ENCODE measurements around the gene FCHSD2.

DNA sequence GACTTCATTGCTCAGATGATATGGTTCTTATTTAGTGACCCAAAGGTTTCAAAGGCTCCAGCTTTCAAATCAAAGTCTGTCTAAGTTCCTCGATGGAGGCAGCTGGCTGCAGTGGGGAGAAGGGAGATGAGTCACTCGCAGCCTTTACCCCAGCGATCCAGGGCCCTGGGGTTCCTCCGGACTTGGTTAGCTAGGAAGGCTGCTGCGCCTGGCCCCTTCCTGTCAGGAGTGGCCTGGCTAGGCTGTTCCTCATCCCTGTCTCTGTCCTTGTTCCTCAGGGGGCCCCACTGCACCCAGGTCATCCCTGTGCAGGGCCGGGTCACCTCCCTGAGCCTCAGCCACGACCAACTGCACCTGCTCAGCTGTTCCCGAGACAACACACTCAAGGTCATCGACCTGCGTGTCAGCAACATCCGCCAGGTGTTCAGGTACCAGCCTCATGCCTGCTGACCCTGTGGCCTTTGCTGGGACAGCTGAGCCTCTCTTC, 314.0 kb downstream of the FCHSD2 start:
- TF ChIP-seq SIX5 (IDR thresholded peaks at IDR 0.05; ENCODE audit: low read depth, low read length) (no peak), SIN3A (conservative IDR thresholded peaks at IDR 0.05 in 1 of 2, IDR thresholded peaks at IDR 0.05 in 1 of 2; ENCODE audit: low read depth in 1 of 2, low read length in 2 of 2) (no peak), POLR2A (IDR thresholded peaks at IDR 0.05; ENCODE audit: control extremely low read depth in 1 of 2, low read depth in 2 of 2, low read length in 2 of 2) (no peak), BACH1 (IDR thresholded peaks at IDR 0.05; ENCODE audit: low read length) (no peak), HDAC6 (IDR thresholded peaks at IDR 0.05; ENCODE audit: low read depth, low read length) (no peak), CEBPB (IDR thresholded peaks at IDR 0.05; ENCODE audit: low read depth, low read length) (no peak), RAD21 (IDR thresholded peaks at IDR 0.05 in 1 of 2, conservative IDR thresholded peaks at IDR 0.05 in 1 of 2; ENCODE audit: low read depth in 2 of 2, low read length in 2 of 2) (no peak), SP1 (IDR thresholded peaks at IDR 0.05; ENCODE audit: low read depth, low read length) (no peak), TAF1 (IDR thresholded peaks at IDR 0.05; ENCODE audit: low read depth, low read length) (no peak)
- TF ChIP-seq, protein P1, sequence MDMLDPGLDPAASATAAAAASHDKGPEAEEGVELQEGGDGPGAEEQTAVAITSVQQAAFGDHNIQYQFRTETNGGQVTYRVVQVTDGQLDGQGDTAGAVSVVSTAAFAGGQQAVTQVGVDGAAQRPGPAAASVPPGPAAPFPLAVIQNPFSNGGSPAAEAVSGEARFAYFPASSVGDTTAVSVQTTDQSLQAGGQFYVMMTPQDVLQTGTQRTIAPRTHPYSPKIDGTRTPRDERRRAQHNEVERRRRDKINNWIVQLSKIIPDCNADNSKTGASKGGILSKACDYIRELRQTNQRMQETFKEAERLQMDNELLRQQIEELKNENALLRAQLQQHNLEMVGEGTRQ (IDR thresholded peaks at IDR 0.05; ENCODE audit: low read length): no peak
- TF ChIP-seq, protein P2, sequence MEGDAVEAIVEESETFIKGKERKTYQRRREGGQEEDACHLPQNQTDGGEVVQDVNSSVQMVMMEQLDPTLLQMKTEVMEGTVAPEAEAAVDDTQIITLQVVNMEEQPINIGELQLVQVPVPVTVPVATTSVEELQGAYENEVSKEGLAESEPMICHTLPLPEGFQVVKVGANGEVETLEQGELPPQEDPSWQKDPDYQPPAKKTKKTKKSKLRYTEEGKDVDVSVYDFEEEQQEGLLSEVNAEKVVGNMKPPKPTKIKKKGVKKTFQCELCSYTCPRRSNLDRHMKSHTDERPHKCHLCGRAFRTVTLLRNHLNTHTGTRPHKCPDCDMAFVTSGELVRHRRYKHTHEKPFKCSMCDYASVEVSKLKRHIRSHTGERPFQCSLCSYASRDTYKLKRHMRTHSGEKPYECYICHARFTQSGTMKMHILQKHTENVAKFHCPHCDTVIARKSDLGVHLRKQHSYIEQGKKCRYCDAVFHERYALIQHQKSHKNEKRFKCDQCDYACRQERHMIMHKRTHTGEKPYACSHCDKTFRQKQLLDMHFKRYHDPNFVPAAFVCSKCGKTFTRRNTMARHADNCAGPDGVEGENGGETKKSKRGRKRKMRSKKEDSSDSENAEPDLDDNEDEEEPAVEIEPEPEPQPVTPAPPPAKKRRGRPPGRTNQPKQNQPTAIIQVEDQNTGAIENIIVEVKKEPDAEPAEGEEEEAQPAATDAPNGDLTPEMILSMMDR (IDR thresholded peaks at IDR 0.05; ENCODE audit: control extremely low read depth in 1 of 3, insufficient read depth in 1 of 3, low read depth in 1 of 3, low read length in 3 of 3): no peak
- TF ChIP-seq, protein P3, sequence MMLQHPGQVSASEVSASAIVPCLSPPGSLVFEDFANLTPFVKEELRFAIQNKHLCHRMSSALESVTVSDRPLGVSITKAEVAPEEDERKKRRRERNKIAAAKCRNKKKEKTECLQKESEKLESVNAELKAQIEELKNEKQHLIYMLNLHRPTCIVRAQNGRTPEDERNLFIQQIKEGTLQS (IDR thresholded peaks at IDR 0.05; ENCODE audit: insufficient read depth, low read depth, low read length): no peak
- TF ChIP-seq, protein P4, sequence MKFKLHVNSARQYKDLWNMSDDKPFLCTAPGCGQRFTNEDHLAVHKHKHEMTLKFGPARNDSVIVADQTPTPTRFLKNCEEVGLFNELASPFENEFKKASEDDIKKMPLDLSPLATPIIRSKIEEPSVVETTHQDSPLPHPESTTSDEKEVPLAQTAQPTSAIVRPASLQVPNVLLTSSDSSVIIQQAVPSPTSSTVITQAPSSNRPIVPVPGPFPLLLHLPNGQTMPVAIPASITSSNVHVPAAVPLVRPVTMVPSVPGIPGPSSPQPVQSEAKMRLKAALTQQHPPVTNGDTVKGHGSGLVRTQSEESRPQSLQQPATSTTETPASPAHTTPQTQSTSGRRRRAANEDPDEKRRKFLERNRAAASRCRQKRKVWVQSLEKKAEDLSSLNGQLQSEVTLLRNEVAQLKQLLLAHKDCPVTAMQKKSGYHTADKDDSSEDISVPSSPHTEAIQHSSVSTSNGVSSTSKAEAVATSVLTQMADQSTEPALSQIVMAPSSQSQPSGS (IDR thresholded peaks at IDR 0.05; ENCODE audit: low read length): no peak
